Left ventricle myocardium inferior (tissue), 1 donor: Measurements from ENCODE around the gene SDK2. TPM values are rescaled to one million over a fixed set of nuclear protein-coding genes. Genes with fewer than 3 reads are reported as not detected.

ENCODE experiments used
- DNase-seq: peaks from one replicate; pipeline ENCODE4 v3.0.0-alpha.2; 2020
- H3K27ac ChIP-seq: fragments of 200-600 bp; replicated peaks from 2 replicates; pipeline ENCODE4 v1.8.0; 2021
- H3K27me3 ChIP-seq: fragments of 200-600 bp; 2 replicates; pipeline ENCODE4 v1.8.0; 2021; ENCODE audit warnings: low read depth
- H3K36me3 ChIP-seq: fragments of 200-600 bp; 2 replicates; pipeline ENCODE4 v1.8.0; 2021
- H3K4me1 ChIP-seq: fragments of 200-600 bp; 2 replicates; pipeline ENCODE4 v1.8.0; 2021
- H3K4me3 ChIP-seq: fragments of 200-600 bp; 2 replicates; pipeline ENCODE4 v1.8.0; 2021; ENCODE audit warnings: mild to moderate bottlenecking, moderate library complexity
- H3K9me3 ChIP-seq: fragments of 200-600 bp; replicated peaks from 2 replicates; pipeline ENCODE4 v1.8.0; 2021
- CTCF ChIP-seq: fragments of 200-600 bp; IDR thresholded peaks from 2 replicates; pipeline ENCODE4 v1.8.0; 2021; ENCODE audit warnings: antibody characterized with exemption, mild to moderate bottlenecking, borderline replicate concordance
- intact Hi-C: fragments of 100-400 bp; cut with micrococcal nuclease; formaldehyde crosslinking; loops from one replicate; pipeline ENCODE4 v1.11.0; 2022
- total RNA-seq: library from RNA; stranded (reverse); fragmentation: NEBNext Ultra II Directional; extraction: Animal tissue kit (Norgen Biotek cat#: 25700); gene quantifications from one replicate; pipeline ENCODE4 v1.2.1, GENCODE V29; 2021
- donor health status: DM: no; HTN: yes; CAD: no; lungs with severe emphysema.

SDK2 gene
- total RNA-seq, 1 donor from 2014 or later, result 2.2 TPM

GRCh38 chr17:73516431-73516830, 127.8 kb downstream of the SDK2 start:
- intact Hi-C loops, result no loop called here

GRCh38 chr17:73514146-73514863, 129.9 kb downstream of the SDK2 start:
- no peak for DNase-seq
- H3K4me1 ChIP-seq, result no peaks in the 10 kb centered on the region
- TF ChIP-seq CTCF, result no peak
- no peaks in the 10 kb centered on the region for H3K36me3 ChIP-seq
- no peak overlapping the region for H3K27ac ChIP-seq
- intact Hi-C loops, result no loop called here
- H3K9me3 ChIP-seq, result no peaks in the 10 kb centered on the region
- H3K27me3 ChIP-seq, result peaks cover 17% of the 10 kb centered on the region
- H3K4me3 ChIP-seq, result no peak overlapping the region

More at GRCh38 chr17:73516431-73516830, 127.8 kb downstream of the SDK2 start:
- no peak for DNase-seq
- no peak overlapping the region for H3K4me3 ChIP-seq
- TF ChIP-seq CTCF, result no peak
- no peaks in the 10 kb centered on the region for H3K36me3 ChIP-seq
- no peak overlapping the region for H3K27ac ChIP-seq
- no peaks in the 10 kb centered on the region for H3K9me3 ChIP-seq
- peaks cover 9% of the 10 kb centered on the region for H3K27me3 ChIP-seq
- H3K4me1 ChIP-seq, result no peaks in the 10 kb centered on the region

- no peak overlapping the region for H3K4me3 ChIP-seq
- intact Hi-C loops, result no loop called here
- TF ChIP-seq CTCF, result no peak
These were observed 130.8 kb downstream of the SDK2 start for GRCh38 chr17:73513426-73513825.

GRCh38 chr17:73511719-73512115, 132.5 kb downstream of the SDK2 start:
- Histone ChIP-seq H3K27me3 (peaks cover 37% of the 10 kb centered on the region), H3K27ac (no peak overlapping the region), H3K9me3 (no peaks in the 10 kb centered on the region), H3K4me3 (no peak overlapping the region), H3K4me1 (no peaks in the 10 kb centered on the region), H3K36me3 (no peaks in the 10 kb centered on the region)
- DNase-seq, result no peak
- TF ChIP-seq CTCF, result no peak
- intact Hi-C loops, result no loop called here

More at GRCh38 chr17:73513426-73513825, 130.8 kb downstream of the SDK2 start:
- H3K27me3 ChIP-seq, result peaks cover 24% of the 10 kb centered on the region
- no peaks in the 10 kb centered on the region for H3K9me3 ChIP-seq
- DNase-seq, result no peak
- no peaks in the 10 kb centered on the region for H3K36me3 ChIP-seq
- no peak overlapping the region for H3K27ac ChIP-seq
- H3K4me1 ChIP-seq, result no peaks in the 10 kb centered on the region

- no peaks in the 10 kb centered on the region for H3K9me3 ChIP-seq
- no peak for DNase-seq
- no peaks in the 10 kb centered on the region for H3K36me3 ChIP-seq
- H3K4me3 ChIP-seq, result no peak overlapping the region
- peaks cover 37% of the 10 kb centered on the region for H3K27me3 ChIP-seq
- intact Hi-C loops, result no loop called here
- H3K27ac ChIP-seq, result no peak overlapping the region
- TF ChIP-seq CTCF, result no peak
- H3K4me1 ChIP-seq, result no peaks in the 10 kb centered on the region
These were observed 133.1 kb downstream of the SDK2 start for GRCh38 chr17:73510981-73511718.
